Erythroblast (primary cell): ENCODE data around the gene ITGAE.

ENCODE experiments used
- GATA1 ChIP-seq: IDR thresholded peaks from 2 replicates; pipeline ENCODE4 v1.6.1; 2011; ENCODE audit warnings: low read depth, mild to moderate bottlenecking, control low read depth, low read length, moderate library complexity
- POLR2A ChIP-seq: IDR thresholded peaks from 2 replicates; pipeline ENCODE4 v1.6.1; 2011; ENCODE audit warnings: mild to moderate bottlenecking, low read length

DNA sequence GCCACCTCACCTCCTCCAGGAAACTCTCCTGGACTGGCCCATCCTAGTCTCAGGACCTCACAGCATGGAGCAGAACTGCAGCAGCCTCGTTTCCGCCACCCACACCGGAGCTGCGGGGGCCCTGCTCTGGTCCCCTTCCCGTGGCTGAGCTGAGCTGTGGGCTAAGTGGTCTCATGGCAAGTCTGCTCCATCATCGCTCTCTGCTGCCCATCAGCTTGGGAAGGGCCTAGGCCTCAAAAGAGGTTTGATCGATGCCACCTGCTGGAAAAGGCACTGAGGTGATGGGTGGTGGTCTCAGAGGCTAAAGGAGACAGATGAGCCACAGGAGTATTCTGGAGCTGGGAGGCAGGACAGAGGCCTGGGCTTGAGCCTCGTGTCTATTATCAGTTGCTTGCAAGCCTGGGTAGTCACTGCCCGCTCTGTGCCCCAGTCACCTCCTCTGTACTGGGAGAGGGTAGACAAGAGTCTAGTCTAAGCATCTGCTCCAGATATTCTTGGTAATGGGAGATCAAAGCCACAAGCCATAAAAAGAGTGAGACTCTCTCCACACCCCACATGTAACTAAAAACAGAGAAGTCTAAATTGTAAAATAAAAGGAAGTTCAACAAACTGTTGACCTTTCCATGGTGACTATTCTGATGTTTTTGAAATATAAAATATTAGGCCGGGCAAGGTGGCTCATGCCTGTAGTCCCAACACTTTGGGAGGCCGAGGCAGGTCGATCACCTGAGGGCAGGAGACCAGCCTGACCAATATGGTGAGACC, 1.6 kb downstream of the ITGAE start:
- TF ChIP-seq POLR2A, result no peak
- TF ChIP-seq GATA1, result no peak
